ENCODE data around the gene PDE9A. TPM values are rescaled to one million over a fixed set of nuclear protein-coding genes. Genes with fewer than 3 reads are reported as not detected.

The PDE9A gene
- total RNA-seq, 1 experiment from 2014 or later = 31.9 TPM

- H3K79me2 ChIP-seq (ENCODE audit: insufficient read depth, low read length) = no peaks in the 10 kb centered on the region
- no peak overlapping the region for H3K4me3 Mint-ChIP-seq
- no peak overlapping the region for H2AK5ac ChIP-seq (ENCODE audit: insufficient read length, low read length)
- no peaks in the 10 kb centered on the region; the same call in 1 of the 2 replicates for H3K4me1 ChIP-seq (ENCODE audit: insufficient read depth, low read length)
- no peaks in the 10 kb centered on the region for H3K27me3 ChIP-seq (ENCODE audit: insufficient read depth, low read length)
- WGBS (ENCODE audit: extremely low coverage, insufficient read length, low lambda C conversion rate) = no CpG with 5 or more reads among the region's 5 CpGs
- H2BK15ac ChIP-seq (ENCODE audit: low read depth, low read length) = no peak overlapping the region
- no peak overlapping the region for H3T11ph ChIP-seq (ENCODE audit: low read length)
- H3K79me1 ChIP-seq (ENCODE audit: insufficient read depth, low read depth, low read length, poor library complexity, severe bottlenecking) = no peaks in the 10 kb centered on the region
- no peak overlapping the region for H3K4ac ChIP-seq (ENCODE audit: low read depth, low read length)
- H3K27me3 Mint-ChIP-seq (ENCODE audit: low read depth) = peaks cover 29% of the 10 kb centered on the region
- no peak overlapping the region for H3K23ac ChIP-seq (ENCODE audit: insufficient read length, low read depth, low read length)
- H4K91ac ChIP-seq (ENCODE audit: insufficient read length, low read depth, low read length) = no peak overlapping the region
- no peaks in the 10 kb centered on the region for H4K20me1 ChIP-seq (ENCODE audit: control insufficient read depth, insufficient read depth, insufficient read length)
- H2BK120ac ChIP-seq (ENCODE audit: low read depth, low read length, poor library complexity, severe bottlenecking) = no peak overlapping the region
- no peak overlapping the region for H3K14ac ChIP-seq (ENCODE audit: insufficient read depth, low read length)
- no peak overlapping the region for H3K27ac ChIP-seq (ENCODE audit: insufficient read length, low read depth, low read length)
- no peak overlapping the region for H3K4me2 ChIP-seq (ENCODE audit: insufficient read depth, insufficient read length, low read length)
- no peaks in the 10 kb centered on the region for H3K9me3 ChIP-seq (ENCODE audit: control insufficient read depth, low read depth, low read length)
- no peak for DNase-seq
- H3K9ac ChIP-seq (ENCODE audit: extremely low read depth, insufficient read length, low read length) = no peak overlapping the region
- no peak overlapping the region for H2BK5ac ChIP-seq (ENCODE audit: insufficient read length, low read length)
- H4K8ac ChIP-seq (replicated peaks; ENCODE audit: insufficient read length, low read depth, low read length) = no peak overlapping the region
- TF ChIP-seq CTCF (conservative IDR thresholded peaks at IDR 0.05) = no peak
- no peak overlapping the region for H3K56ac ChIP-seq (ENCODE audit: insufficient read length, low read depth, low read length)
- no peak overlapping the region for H4K5ac ChIP-seq (ENCODE audit: insufficient read length, low read depth, low read length)
- H3K4me1 Mint-ChIP-seq = peaks cover 0 to 6% of the 10 kb centered on the region in 2 experiments; a peak in 2 of 4 replicates
- no peaks in the 10 kb centered on the region for H3K23me2 ChIP-seq (ENCODE audit: insufficient read length, low read depth, low read length, poor library complexity, severe bottlenecking)
- no peak overlapping the region for H2AFZ ChIP-seq (ENCODE audit: low read length)
- peaks cover 0 to 5% (median 1%) of the 10 kb centered on the region in 3 experiments; a peak in 3 of 7 replicates for H3K36me3 Mint-ChIP-seq (ENCODE audit: insufficient read depth in 1 of 3, low read depth in 3 of 3)
- H2BK20ac ChIP-seq (ENCODE audit: low read depth, low read length, poor library complexity, severe bottlenecking) = no peak overlapping the region
- no peak overlapping the region for H3K27ac Mint-ChIP-seq
- no peak overlapping the region for H2BK12ac ChIP-seq (ENCODE audit: insufficient read length, low read depth, low read length)
- no peak overlapping the region for H3K18ac ChIP-seq (ENCODE audit: insufficient read length, low read depth, low read length)
- H3K9me3 Mint-ChIP-seq = peaks cover 5 to 16% of the 10 kb centered on the region in 2 experiments; a peak in 4 of 5 replicates
Observed at GRCh38 chr21:42607525-42608102, 45.8 kb upstream of the PDE9A start.
